ENCODE measurements around the gene RBM20.

The RBM20 gene

DNA sequence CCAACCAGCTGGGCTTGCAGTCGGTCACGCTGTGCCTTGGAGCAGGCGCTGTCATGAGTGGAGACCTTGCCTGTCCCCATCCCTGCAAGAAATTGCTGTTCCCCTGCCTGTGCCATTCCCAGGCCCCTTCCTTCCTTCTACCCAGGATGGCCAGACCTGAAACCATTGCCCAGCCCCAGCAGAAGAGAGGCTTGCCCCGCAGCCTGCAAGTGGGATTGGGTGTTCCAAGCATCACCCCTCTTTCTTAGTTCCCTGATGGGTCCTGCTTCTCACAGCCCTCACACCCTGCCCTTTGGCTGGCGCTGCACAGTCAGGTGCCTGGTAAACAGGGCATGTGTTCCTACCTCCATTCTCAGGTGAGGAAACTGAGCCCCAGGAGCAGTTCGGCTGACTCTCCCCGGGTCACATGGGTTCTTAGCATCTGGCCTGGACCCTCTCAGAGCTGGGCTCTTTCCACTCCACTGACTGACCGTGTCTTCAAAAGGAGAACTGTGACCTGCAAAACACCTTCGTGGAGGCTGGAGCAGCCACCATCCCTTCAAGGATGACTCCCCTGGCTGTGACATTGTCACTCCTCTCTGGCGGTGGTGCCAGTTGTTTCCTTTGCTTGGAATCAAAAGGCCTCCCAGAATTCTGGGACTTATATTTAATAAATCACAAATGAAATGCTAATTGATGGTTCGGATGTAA, 185.7 kb downstream of the RBM20 start:
- no peaks in the 10 kb centered on the region for H3K9me2 ChIP-seq (replicated peaks; ENCODE audit: insufficient read depth, low read length)
- no peak overlapping the region for H3K4me3 ChIP-seq (ENCODE audit: low read length)

DNA sequence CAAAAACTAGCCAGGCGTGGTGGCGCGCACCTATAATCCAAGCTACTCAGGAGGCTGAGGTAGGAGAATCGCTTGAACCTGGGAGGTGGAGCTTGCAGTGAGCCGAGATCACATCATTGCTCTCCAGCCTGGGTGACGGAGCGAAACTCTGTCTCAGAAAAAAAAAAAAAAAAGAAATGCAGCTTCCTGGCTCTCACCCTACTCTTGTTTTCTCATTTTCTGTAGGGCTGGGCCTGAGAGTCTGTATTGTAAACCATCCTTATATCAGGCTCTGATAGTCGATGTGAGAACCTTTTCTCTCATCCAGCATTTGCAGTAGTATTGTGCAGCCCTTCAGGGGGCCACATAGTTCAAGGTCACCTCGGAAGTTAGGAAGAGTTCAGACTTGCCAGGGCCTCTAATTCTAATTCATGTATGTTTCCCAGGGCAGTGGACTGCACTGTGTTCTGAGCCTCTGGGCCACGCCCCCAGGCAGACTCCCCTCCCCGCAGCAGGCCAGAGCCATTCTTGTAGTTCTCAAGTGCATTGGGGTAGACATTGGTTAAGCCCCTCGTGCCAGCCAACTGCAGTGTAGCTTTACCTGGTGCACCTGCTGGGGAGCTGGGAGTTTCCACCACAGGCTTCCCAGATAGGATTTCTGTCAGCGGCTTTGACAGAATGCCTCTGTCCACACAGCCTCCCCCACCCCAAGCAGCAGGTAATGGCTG, 189.3 kb downstream of the RBM20 start:
- Histone ChIP-seq H3K9me3 (replicated peaks; ENCODE audit: insufficient read depth, low read length) (no peaks in the 10 kb centered on the region), H3K4me2 (ENCODE audit: low read depth, low read length) (no peak overlapping the region), H3K27ac (ENCODE audit: low read length) (no peak overlapping the region), H4K20me1 (ENCODE audit: insufficient read depth, low read length) (no peaks in the 10 kb centered on the region), H3K27me3 (replicated peaks; ENCODE audit: insufficient read depth, low read length) (no peaks in the 10 kb centered on the region), H3K4me1 (ENCODE audit: low read length) (peaks cover 12% of the 10 kb centered on the region), H3K9ac (ENCODE audit: low read length) (no peak overlapping the region), H3K4me3 (ENCODE audit: low read length) (no peak overlapping the region), H3K36me3 (replicated peaks; ENCODE audit: insufficient read depth, low read length) (no peaks in the 10 kb centered on the region), H2AFZ (ENCODE audit: low read length) (no peak overlapping the region), H3K9me2 (replicated peaks; ENCODE audit: insufficient read depth, low read length) (no peaks in the 10 kb centered on the region), H3F3A (ENCODE audit: insufficient read depth, low read length) (no peaks in the 10 kb centered on the region), H3K79me2 (ENCODE audit: low read length) (no peaks in the 10 kb centered on the region)
- TF ChIP-seq EZH2 (optimal IDR thresholded peaks at IDR 0.05; ENCODE audit: low read depth, low read length) (no peak), EZH2phosphoT487 (IDR thresholded peaks at IDR 0.05; ENCODE audit: low read length) (no peak)
- TF ChIP-seq, protein P1, sequence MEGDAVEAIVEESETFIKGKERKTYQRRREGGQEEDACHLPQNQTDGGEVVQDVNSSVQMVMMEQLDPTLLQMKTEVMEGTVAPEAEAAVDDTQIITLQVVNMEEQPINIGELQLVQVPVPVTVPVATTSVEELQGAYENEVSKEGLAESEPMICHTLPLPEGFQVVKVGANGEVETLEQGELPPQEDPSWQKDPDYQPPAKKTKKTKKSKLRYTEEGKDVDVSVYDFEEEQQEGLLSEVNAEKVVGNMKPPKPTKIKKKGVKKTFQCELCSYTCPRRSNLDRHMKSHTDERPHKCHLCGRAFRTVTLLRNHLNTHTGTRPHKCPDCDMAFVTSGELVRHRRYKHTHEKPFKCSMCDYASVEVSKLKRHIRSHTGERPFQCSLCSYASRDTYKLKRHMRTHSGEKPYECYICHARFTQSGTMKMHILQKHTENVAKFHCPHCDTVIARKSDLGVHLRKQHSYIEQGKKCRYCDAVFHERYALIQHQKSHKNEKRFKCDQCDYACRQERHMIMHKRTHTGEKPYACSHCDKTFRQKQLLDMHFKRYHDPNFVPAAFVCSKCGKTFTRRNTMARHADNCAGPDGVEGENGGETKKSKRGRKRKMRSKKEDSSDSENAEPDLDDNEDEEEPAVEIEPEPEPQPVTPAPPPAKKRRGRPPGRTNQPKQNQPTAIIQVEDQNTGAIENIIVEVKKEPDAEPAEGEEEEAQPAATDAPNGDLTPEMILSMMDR (IDR thresholded peaks at IDR 0.05; ENCODE audit: low read length) = no peak
- no peak for DNase-seq

More for the DNA sequence above, 185.7 kb downstream of the RBM20 start:
- no peak for DNase-seq
- no peaks in the 10 kb centered on the region for H3K36me3 ChIP-seq (replicated peaks; ENCODE audit: insufficient read depth, low read length)
- H3K4me1 ChIP-seq (ENCODE audit: low read length) = no peaks in the 10 kb centered on the region
- no peaks in the 10 kb centered on the region for H4K20me1 ChIP-seq (ENCODE audit: insufficient read depth, low read length)
- no peaks in the 10 kb centered on the region for H3K27me3 ChIP-seq (replicated peaks; ENCODE audit: insufficient read depth, low read length)
- H3K79me2 ChIP-seq (ENCODE audit: low read length) = no peaks in the 10 kb centered on the region
- H3K4me2 ChIP-seq (ENCODE audit: low read depth, low read length) = no peak overlapping the region
- no peak overlapping the region for H2AFZ ChIP-seq (ENCODE audit: low read length)
- no peaks in the 10 kb centered on the region for H3F3A ChIP-seq (ENCODE audit: insufficient read depth, low read length)
- no peak overlapping the region for H3K27ac ChIP-seq (ENCODE audit: low read length)
- no peak overlapping the region for H3K9ac ChIP-seq (ENCODE audit: low read length)
- H3K9me3 ChIP-seq (replicated peaks; ENCODE audit: insufficient read depth, low read length) = no peaks in the 10 kb centered on the region
- TF ChIP-seq EZH2phosphoT487 (IDR thresholded peaks at IDR 0.05; ENCODE audit: low read length) = no peak
- TF ChIP-seq EZH2 (optimal IDR thresholded peaks at IDR 0.05; ENCODE audit: low read depth, low read length) = no peak
- TF ChIP-seq, protein P1 (IDR thresholded peaks at IDR 0.05; ENCODE audit: low read length) = no peak

DNA sequence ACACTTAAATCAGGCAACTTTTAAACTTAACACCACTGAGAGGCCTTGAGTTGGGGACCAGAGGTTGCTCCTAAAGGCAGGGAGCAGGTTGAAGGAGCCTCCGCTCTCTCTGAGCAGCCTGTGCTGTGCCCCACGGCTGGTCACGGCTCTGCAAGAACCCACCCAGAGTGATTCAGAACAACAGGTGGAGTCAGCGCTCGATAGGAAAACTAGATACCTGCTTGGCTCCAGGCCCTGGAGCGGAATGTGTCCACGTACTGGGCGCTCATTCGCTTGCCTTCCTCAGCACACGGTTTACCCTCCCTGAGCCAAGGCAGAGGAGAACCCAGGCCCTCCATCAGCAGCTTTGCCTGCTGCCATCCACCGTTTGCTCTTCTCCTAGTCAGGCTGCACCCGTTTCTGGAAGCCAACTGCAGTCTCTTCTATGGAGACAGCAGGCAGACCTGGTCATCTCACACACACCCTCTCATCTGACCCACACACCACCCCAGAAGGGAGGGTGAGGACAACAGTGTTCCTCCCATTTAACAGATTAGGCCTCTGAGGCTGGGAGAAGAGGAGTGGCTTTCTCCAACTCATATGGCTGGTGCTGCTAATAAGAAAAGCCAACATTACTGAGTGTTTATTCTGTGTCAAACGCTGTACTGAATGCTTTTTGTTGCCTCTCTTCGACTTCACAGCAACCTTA, 189.9 kb downstream of the RBM20 start:
- Histone ChIP-seq H3K27me3 (replicated peaks; ENCODE audit: insufficient read depth, low read length) (no peaks in the 10 kb centered on the region), H3K9me2 (replicated peaks; ENCODE audit: insufficient read depth, low read length) (no peaks in the 10 kb centered on the region), H3K36me3 (replicated peaks; ENCODE audit: insufficient read depth, low read length) (no peaks in the 10 kb centered on the region), H3F3A (ENCODE audit: insufficient read depth, low read length) (no peaks in the 10 kb centered on the region), H4K20me1 (ENCODE audit: insufficient read depth, low read length) (no peaks in the 10 kb centered on the region), H2AFZ (ENCODE audit: low read length) (no peak overlapping the region), H3K79me2 (ENCODE audit: low read length) (no peaks in the 10 kb centered on the region), H3K9me3 (replicated peaks; ENCODE audit: insufficient read depth, low read length) (no peaks in the 10 kb centered on the region), H3K9ac (ENCODE audit: low read length) (no peak overlapping the region), H3K4me1 (ENCODE audit: low read length) (peaks cover 12% of the 10 kb centered on the region), H3K4me2 (ENCODE audit: low read depth, low read length) (no peak overlapping the region), H3K27ac (ENCODE audit: low read length) (no peak overlapping the region), H3K4me3 (ENCODE audit: low read length) (no peak overlapping the region)
- TF ChIP-seq, protein P1 (IDR thresholded peaks at IDR 0.05; ENCODE audit: low read length) = no peak
- TF ChIP-seq EZH2 (optimal IDR thresholded peaks at IDR 0.05; ENCODE audit: low read depth, low read length) (no peak), EZH2phosphoT487 (IDR thresholded peaks at IDR 0.05; ENCODE audit: low read length) (no peak)
- DNase-seq = no peak

All from MM.1S (cell line).